ENCODE data around the gene ATP9A. TPM values are rescaled to one million over a fixed set of nuclear protein-coding genes. Genes with fewer than 3 reads are reported as not detected.

Gene ATP9A
- total RNA-seq, 2 donors from 2014 or later = 19.5 to 23.4 TPM

- Histone ChIP-seq H3K36me3 (no peaks in the 10 kb centered on the region), H3K27ac (no peak overlapping the region), H3K9me3 (no peaks in the 10 kb centered on the region), H3K27me3 (no peaks in the 10 kb centered on the region), H3K4me1 (peaks cover 0 to 8% of the 10 kb centered on the region in 2 donors), H3K4me3 (no peak overlapping the region)
- no peak for DNase-seq (ENCODE audit: low spot score)
- TF ChIP-seq, protein P1, sequence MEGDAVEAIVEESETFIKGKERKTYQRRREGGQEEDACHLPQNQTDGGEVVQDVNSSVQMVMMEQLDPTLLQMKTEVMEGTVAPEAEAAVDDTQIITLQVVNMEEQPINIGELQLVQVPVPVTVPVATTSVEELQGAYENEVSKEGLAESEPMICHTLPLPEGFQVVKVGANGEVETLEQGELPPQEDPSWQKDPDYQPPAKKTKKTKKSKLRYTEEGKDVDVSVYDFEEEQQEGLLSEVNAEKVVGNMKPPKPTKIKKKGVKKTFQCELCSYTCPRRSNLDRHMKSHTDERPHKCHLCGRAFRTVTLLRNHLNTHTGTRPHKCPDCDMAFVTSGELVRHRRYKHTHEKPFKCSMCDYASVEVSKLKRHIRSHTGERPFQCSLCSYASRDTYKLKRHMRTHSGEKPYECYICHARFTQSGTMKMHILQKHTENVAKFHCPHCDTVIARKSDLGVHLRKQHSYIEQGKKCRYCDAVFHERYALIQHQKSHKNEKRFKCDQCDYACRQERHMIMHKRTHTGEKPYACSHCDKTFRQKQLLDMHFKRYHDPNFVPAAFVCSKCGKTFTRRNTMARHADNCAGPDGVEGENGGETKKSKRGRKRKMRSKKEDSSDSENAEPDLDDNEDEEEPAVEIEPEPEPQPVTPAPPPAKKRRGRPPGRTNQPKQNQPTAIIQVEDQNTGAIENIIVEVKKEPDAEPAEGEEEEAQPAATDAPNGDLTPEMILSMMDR (IDR thresholded peaks at IDR 0.05) = peak; percentile 41 to 76
These were observed 67.3 kb downstream of the ATP9A start for GRCh38 chr20:51700809-51701285.

GRCh38 chr20:51698252-51698651 lies 69.9 kb downstream of the ATP9A start:
- Histone ChIP-seq H3K9me3 (no peaks in the 10 kb centered on the region), H3K27ac (no peak overlapping the region), H3K36me3 (peaks cover 7% of the 10 kb centered on the region), H3K4me1 (peaks cover 0 to 10% of the 10 kb centered on the region in 2 donors), H3K27me3 (no peaks in the 10 kb centered on the region), H3K4me3 (no peak overlapping the region)
- no peak for DNase-seq (ENCODE audit: low spot score)
- TF ChIP-seq, protein P1 (IDR thresholded peaks at IDR 0.05) = no peak

- no peak overlapping the region for H3K4me3 ChIP-seq
- no peaks in the 10 kb centered on the region for H3K27me3 ChIP-seq
- peaks cover 0 to 10% of the 10 kb centered on the region in 2 donors for H3K4me1 ChIP-seq
- no peaks in the 10 kb centered on the region for H3K9me3 ChIP-seq
- H3K36me3 ChIP-seq = peaks cover 10% of the 10 kb centered on the region
- H3K27ac ChIP-seq = no peak overlapping the region
- TF ChIP-seq, protein P1 (IDR thresholded peaks at IDR 0.05) = no peak
- DNase-seq (ENCODE audit: low spot score) = no peak
These were observed 70.9 kb downstream of the ATP9A start for GRCh38 chr20:51697096-51697826.

GRCh38 chr20:51696304-51697071 lies 71.7 kb downstream of the ATP9A start:
- no peak overlapping the region for H3K4me3 ChIP-seq
- H3K27me3 ChIP-seq = no peaks in the 10 kb centered on the region
- H3K27ac ChIP-seq = no peak overlapping the region
- H3K9me3 ChIP-seq = no peaks in the 10 kb centered on the region
- H3K4me1 ChIP-seq = peaks cover 0 to 10% of the 10 kb centered on the region in 2 donors
- no peak for DNase-seq (ENCODE audit: low spot score)
- H3K36me3 ChIP-seq = peaks cover 10% of the 10 kb centered on the region
- TF ChIP-seq, protein P1 (IDR thresholded peaks at IDR 0.05) = no peak

DNA sequence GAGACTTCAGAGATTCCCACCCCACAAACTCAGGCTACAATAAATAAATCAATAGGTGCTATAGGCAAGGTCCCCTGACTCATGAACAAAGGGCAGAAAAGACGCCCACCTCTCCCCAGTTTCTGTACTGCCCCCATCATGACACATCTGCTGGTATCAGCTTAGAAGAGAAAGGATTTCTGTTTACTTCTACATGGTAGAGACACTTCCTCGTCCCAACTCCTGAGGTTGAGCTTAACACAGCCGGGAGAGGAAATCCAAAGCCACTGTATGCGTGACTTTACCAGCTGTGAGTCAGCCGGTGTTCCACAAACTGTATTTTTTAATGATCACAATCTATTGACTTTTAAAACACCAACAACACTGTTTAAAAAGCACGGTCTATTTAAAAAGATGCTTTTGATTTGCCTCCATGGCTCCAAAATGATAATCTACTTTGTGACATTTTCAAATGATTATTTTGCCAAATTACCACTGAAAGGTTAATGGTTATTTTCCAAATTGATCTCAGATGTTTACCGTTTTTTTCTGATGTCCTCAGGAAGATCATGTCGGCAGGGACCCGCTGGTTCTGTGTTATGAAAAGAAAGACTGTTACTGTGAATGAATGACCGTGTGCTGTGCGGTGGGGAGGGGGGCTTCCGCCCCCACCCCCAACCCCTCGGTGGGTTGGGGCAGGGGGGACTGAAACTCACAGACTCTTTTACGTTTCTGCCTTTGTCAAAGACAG lies 72.5 kb downstream of the ATP9A start:
- Histone ChIP-seq H3K27me3 (no peaks in the 10 kb centered on the region), H3K9me3 (no peaks in the 10 kb centered on the region), H3K4me1 (peaks cover 0 to 10% of the 10 kb centered on the region in 2 donors), H3K27ac (no peak overlapping the region), H3K36me3 (peaks cover 10% of the 10 kb centered on the region), H3K4me3 (no peak overlapping the region)
- TF ChIP-seq, protein P1 (IDR thresholded peaks at IDR 0.05) = no peak
- DNase-seq (ENCODE audit: low spot score) = no peak

Measured in right atrium auricular region (tissue), 2 donors.